Stimulated activated CD4-positive, alpha-beta T cell treated with anti-CD3 and anti-CD28 coated beads, Interleukin-2, amount 100 ng/mL, for 48 hours (primary cell): ENCODE data around the gene C17orf78.
"Not testable (repeated sequence)": the region's sequence is repeated elsewhere in the genome, so short reads cannot be mapped to it uniquely, and the experiment has no call there.

ENCODE experiments used
- DNase-seq, 2 donors: peaks; one replicate each; pipeline ENCODE4 v3.0.0-alpha.2; 2020

Gene C17orf78

DNA sequence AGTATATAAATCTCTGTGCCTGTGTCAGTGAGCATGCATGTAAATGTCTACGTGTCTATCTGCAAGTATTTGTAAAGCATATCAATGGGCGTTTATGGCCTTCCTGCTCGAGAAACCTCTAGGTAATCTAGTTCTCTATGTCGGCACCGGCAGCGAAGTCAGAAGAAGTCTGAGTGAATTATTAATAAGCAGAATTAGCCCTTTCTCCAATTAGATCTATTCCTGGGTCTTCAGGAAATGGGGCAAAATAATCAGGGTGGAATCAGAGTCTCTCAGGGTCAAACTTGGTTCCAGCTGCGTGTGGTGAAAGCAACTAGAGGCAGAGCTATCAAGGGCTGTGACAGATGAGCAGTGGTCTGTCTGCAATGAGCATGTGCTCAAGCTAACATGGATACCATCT lies at the start of gene C17orf78:
TSS of gene C17orf78 (plus strand) at position 280 of the 400 bp plus-strand sequence. CDS start at position 388, 108 bp downstream.
- DNase-seq: no peak

DNA sequence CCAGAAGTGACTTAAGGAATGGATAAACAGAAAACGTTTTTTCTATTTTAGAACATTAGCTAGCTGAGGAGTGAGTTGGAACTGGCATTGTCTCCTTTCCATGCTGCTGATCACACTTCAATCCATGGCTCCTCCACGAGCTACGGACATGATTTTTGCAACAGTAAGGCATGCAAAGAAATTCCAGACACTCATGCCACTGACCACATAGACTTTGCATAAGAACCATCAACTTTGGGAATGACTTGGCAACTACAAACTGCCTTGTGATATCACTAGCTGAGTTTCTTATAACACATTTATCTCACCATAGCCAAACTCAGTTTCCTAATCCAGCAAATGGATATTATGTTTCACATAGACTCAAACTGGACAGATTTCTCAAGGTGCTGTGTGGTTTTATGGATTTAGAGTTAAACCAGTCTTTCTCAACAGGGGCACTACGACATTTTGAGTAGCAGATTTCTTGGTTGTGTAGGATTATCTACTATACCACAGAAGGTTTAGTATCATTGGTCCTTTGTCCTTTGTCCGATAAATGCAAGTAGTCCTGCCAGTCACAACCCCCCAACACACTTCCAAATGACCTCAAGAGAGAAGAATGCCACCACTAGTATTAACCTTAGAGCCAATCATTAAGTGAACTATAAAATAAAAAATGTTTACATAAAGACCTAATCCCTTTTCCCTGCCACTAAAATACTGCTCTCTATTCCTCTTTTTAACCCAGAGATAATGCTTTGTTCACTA lies 48.3 kb upstream of the C17orf78 start:
- no peak for DNase-seq

DNA sequence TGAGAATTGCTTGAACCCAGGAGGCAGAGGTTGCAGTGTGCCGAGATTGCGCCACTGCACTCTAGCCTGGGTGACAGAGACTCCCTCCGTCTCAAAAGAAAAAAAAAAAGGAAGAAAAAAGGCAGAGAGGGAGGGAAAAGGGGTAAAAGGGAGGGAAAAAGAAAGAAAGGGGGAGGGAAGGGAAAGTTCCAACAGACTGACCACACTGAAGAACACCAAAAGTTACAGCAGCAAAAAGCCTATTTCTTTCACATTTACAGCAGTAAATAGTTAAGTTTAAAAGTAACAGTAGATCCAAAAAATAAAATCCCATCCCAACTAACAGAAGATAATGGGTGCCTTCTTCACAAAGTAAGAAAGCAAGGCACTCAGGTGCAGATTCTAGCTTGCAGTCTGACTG lies 36.9 kb upstream of the C17orf78 start:
- DNase-seq: no peak

DNA sequence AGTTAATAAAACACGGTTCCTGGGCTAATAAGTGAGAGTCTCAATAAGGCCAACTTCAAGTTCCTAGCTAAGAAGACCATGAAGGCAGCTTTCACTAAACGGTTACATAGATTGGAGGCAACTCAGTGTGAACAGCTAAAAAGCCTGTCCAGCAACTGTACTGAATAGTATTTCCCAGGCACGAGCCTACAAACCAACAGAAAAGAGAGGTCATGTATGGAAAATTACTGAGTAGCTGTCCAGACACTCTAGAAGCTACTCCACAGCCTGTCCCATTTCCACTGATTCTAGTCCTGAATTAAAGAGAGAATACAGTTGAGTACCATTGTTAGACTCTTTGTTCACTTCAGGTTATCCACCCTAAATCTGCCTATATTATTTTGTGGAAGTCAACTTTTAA lies 36.5 kb upstream of the C17orf78 start:
- no peak for DNase-seq

DNA sequence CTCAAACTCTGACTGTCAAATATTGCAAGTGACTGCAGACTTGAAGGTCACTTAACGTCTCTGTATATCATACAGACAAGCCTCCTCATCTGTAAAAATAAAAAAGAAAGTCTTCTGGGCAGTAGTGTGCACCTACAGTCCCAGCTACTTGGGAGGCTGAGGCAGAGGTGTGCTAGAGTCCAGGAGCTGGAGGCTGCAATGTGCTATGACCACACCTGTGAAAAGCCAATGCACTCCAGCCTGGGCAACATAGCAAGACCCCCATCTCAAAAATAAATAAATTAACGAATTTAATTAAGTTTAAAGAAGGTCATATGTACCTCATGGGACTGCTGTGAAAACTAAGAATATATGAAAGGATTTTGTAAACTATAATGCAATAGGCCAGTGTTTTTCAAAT lies 35.0 kb upstream of the C17orf78 start:
- no peak for DNase-seq

DNA sequence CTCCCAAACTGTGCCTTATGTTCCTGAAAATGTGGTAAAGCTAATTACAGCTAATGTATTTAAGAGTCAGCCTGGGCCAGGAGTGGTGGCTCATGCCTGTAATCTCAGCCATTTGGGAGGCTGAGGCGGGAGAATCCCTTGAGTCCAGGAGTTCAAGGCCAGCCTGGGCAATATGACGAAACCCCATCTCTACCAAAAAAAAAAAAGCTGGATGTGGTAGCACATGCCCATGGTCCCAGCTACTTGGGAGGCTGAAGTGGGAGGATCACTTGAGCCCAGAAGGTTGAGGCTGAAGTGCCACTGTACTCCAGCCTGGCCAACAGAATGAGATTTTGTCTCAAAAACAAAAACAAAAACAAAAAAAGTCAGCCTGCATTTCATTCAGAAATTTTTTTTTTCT lies 33.2 kb upstream of the C17orf78 start:
- no peak for DNase-seq

DNA sequence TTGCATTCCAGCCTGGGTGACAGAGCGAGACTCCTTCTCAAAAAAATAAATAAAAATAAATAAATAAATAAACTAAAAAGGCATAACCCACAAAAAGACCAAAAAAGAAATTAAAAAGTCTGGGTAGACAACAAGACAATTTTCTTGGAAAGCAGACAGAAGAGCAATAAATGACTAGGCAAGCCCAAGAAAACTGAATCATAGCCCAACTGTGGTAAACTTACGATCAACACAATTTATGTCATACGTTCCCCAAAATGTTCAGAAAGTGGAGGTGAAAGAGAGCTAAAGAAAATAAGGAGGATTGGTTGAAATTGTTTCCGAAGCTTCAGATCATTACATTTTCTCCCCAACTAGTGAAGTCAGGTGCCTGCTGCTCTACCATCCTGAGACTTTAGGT lies 31.3 kb upstream of the C17orf78 start:
- no peak for DNase-seq

DNA sequence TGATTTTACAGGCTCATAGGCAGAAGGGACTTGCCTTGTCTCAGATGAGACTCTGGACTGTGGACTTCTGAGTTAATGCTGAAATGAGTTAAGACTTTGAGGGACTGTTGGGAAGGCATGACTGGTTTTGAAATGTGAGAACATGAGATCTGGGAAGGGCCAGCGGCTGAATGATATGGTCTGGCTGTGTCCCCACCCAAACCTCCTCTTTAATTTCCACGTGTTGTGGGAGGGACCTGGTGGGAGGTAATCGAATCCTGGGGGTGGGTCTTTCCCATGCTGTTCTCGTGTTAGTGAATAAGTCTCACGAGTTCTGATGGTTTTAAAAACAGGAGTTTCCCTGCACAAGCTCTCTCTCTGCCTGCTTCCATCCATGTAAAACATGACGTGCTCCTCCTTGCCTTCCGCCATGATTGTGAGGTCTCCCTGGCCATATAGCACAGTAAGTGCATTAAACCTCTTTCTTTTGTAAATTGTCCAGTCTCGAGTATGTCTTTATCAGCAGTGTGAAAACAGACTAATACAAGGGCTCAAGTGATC lies 28.9 kb upstream of the C17orf78 start:
- not testable (repeated sequence) for DNase-seq

DNA sequence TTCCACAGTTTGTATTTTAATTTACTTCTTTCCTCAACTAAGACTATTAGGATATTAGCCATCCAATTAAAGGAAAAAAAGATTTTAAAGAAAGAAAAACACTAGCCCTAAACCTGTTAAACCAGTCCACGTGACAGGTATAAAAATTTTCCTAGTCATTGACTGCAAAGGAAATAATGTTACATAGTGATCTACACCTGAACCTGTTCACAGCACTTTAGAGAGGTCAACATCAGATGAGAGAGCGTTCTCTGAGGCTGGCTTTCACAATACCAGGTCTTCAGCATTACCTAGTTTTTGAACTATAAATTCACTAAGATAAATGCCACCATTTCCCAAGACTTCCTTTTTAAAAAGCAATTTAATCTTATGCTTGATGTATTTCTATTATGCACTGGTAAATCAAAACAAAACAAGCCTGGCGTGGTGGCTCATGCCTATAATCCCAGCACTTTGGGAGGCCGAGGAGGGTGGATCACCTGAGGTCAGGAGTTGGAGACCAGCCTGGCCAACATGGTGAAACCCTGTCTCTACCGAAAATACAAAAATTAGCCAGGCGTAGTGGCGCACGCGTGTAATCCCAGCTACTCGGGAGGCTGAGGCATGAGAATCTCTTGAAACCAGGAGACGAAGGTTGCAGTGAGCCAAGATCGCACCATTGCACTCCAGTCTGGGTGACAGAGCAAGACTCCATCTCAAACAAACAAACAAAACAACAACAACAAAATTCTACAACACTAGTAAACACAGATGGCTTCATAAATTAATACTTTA lies 18.8 kb upstream of the C17orf78 start:
- not testable (repeated sequence) for DNase-seq

DNA sequence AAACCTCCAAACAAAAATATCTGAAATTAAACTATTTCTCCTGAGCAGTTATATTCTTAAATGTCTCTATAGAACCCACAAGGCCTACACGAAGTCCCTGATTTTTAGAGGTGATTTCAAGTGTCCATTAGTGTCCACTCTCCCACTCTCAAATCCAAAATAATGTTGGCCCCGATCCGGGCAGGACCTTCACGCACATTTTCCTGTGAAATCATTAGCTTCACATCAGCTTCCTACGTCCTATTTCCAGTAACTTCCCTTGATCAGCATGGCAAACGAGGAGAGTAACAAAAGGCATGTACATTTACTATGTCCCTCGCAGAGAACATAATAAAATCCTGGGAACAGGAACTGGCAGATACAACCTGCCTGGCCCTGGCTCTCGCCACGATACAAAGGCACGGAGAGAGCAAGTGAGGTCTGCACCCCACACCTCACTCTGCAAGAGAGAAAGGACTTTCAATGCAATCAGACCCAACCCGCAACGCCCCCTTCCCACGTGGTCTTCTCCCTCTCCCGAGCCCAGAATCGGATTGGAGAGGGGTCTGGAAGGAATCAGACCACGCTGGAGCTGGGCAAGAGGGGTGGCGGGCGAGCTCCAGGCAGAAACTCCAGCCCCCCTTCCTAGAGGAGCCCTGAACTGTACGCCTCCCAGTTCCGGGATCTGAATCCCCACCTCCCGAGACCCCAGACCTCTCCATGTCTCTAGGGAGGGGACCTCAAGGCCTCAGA lies 17.5 kb upstream of the C17orf78 start:
- DNase-seq: peak; percentile 29 to 38

DNA sequence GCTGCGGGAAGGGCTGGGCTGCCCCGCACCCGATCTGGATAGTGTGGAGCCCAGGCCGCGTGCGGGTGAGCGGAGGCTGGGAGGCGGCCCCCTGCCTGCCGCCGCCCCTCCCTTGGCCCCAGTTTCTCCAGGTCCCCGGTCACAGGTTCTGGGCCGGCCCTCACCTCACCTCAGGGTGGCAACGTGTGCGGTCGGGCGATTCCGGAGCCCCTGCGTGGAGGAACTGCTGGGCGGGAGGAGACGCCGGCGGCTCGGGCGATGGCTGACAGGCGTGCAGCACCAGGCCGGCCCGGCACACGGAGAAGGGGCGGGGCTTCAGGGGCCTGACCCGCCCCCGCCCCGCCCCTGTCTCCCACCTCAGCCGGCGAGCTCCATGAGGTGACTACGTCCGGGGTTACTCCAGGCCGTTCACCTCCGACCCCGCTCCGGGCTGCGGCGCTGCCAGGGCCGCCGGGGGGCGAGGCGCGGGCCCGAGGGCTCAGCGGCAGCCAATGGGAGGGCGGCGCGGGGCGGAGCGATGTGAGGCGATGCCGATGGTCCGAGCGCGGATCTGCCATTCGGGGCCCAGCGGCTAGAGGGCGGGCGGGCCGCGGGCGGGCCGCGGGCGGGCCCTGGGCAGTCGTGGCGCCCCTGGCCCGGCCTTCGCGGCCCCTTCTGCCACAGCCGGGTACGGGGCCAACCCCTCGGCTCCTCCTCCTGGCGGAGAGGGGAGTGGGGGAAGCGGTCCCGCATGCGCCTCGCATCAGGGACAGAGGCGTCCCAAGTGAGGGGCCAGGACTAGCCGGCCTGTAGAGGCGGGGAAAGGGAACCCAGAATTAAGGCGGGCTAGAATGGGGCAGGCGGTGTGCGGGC lies 16.7 kb upstream of the C17orf78 start:
- DNase-seq: peak; percentile 84 to 86

DNA sequence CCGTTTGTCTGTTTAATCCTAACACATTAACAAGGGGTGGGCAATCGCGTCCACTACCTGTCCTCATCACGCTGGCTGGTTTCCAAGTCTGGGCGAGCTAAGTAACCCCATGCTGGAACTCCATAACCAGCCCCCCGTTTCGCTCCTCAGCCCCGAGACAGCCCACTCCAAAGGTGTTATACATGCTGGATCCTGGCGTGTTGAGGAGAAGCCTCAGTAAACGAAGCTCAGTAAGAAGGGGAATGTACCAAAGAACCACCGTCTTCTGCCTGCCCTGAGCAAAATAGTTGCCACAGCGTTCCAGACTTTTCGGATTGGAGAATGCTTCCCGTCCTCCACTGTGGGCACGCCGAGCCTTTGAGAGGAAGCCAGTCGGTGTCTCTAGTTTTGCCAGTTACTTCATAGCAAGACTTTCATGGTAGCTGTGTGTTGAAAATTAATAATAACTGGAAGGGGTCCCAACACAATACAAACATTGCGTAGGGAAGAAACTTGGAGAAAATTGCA lies 16.1 kb upstream of the C17orf78 start:
- no peak for DNase-seq

DNA sequence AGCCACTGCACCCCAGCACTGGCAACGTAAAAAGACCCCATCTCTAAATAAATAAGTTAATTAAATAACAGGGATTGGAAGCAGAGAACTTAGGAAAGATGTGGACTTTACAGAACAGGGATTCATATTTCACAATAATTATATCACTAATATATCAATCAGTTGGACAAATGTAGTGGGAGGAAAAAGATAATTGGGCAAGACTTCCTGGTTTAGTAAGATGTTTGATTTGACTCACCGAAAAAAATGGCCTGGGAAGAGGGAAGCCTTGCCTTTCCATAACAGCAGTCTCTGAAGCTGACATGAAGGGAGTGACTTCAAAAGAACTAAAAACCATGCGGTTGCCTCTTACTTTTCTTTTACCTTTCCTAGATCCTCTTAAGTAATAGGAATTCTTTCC lies 15.2 kb upstream of the C17orf78 start:
- no peak for DNase-seq

DNA sequence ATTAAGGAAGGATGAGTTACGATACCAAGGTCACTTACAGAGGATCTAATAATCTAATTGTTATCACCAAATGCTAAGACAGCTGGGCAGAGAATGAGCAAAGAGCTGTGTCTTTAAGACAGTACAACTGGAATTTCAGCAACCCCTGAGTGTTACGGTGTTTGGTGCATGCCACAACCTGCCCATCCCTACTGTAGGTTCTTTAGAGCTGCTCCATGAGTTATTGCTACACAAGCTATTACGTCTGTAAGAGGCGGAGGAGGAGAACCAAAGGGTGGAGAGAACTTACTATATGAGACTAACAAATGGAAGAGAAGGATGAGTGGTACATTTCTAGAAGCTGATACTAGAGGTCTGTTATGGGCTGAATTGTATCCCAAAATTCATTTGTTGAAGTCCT lies 14.2 kb upstream of the C17orf78 start:
- no peak for DNase-seq

DNA sequence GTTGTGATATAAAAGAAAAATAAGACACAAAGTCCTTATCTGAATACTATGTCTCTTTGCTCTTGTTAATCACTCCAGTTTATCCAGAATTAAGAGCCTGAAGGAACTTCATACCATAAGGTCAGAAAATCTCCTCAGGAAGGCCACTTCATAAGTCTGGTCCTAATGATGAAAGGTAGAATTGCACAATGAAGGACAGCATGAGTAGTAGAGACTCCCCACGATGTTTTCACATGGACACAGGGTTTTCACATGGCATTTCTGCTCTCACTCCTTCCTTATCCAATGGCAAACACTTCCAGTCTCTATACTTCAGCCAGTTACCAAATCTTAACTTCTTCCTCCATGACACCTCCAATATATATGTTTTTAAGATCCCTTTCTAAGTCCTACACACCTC lies 10.2 kb upstream of the C17orf78 start:
- no peak for DNase-seq

DNA sequence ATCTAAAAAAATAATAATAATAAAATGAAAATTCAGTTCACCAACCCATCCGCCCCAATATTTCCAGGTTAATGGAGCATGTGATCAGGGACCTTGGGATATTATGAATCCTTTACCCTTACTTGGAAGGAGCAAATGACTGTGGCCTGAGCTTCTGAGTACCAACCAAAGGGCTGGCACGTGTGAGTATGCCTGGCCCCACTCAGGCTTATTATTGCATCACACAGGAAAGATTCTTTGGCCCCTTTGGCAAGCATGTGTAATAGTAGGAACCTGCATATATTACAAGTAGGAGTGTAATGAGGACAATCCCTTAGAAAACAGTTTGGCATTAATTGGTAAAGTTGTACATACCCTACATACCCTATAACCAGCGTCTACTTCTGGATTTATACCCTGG lies 7.2 kb upstream of the C17orf78 start:
- DNase-seq: no peak

DNA sequence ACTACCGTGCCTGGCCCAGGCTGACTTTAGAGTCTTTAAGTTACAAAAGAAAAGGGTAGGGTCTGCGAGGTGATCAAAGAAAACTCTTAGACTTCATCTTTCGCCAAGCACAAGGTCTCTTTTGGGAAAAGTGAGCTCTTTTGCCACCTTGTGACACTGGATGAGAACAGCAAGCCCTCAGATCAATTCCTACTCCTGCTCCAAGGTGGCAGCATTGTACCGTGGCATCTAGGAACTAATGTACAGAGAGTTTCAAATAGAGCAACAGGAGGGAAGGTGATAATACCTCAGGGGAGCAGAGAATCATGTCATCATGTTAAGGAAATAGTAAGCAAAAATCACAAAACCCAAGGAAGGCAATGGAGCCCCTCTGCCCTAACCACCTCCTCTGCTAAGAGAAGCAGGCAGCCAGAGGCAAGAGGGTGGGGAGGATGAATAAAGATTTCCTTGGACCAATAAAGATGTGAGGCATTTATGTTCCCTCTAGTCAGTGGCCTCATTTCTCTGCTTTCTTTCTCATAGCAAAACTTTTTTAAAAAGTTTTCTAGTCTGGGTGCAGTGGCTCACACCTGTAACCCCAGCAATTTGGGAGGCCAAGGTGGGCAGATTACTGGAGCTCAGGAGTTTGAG lies 2.1 kb upstream of the C17orf78 start:
- peak; percentile 52 to 53 for DNase-seq

DNA sequence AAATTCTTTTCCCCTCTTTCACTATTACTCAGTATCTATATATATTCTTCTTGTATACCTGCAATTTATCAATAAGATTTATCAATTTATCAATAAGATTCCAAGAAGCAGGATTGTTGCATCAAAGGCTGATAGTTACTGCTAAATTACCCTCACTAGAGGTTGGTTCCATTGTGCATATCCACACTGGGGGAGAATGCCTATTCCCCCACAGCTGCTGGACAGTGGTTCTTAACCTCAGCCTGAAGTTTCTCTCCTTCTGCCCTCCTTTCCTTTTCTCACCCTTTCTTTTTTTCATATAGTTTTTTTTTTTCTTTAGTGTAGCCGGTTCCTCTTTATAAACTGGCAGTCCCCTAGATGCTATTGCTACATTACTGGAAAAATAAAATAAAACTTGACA lies 6.3 kb downstream of the C17orf78 start:
- no peak for DNase-seq

DNA sequence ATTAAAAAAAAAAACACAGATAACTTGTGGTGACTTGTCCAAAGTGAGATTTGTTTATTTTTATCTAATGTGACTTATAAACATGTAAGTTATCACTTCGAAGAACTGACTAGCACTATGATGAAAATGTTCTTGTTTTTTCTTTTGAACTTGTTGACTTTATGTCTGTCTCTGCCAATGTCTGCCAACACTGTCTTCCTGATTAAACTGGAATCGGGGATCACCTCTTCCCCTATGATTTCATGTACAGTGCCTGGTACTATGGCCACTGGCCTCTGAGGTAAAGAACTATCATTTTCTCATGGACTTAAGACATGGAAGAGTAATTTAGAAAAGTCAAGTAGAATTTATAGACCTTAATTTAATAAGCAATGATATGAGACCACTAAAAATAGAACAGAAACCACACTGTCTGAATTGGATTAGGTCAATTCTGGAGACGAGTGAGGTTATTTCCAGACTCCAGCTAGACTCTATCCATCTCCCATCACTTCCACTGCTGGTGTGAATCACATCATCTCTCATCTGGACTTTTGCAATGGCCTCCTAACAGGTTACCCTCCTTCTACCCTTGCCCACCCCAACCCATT lies 8.9 kb downstream of the C17orf78 start:
- no peak for DNase-seq

DNA sequence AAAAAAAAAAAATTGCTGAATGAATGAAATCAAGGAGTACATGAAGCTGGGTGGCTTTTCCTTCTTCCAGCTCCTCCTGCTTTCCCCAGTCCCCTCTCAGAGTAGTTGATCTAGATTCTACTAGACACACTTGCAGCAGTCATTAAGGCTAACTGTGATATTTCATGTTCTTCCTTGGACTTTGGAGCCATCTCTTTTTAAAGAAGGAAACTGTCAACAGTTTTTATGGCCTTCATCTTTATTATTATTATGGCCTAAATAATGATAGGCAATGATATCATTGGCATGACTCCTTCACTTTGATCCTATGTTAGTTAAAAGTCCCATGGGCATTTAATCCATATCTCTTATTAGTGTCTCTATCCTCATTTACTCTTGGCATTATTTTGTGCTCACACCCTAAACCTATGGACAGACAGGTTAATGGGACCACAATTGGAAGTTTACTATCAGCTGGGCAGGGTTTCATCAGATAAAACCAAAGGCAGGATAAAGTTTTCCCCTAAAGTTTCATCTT lies 9.7 kb downstream of the C17orf78 start:
- DNase-seq: no peak

DNA sequence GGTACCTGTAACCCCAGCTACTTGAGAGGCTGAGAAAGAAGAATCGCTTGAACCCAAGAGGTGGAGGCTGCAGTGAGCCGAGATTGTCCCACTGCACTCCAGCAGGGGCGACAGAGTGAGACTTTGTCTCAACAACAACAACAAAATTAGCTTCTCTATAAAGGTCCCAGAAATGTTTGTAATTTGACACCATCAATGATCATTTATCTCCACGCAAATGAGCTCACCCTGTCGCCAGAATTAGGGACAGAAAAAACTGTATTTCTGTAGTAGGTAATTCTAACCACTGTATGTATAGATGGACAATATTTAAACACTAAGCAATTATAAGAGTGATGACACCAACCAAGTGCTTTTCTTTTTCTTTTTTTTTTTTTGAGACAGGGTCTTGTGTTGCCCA lies 10.7 kb downstream of the C17orf78 start:
- no peak for DNase-seq
